GM20431 (cell line): Measurements from ENCODE around the gene PTF1A.

Experiments
- in situ Hi-C: fragments of 300-500 bp; cut with MseI, MboI; formaldehyde crosslinking; loops from one replicate; pipeline ENCODE4 v1.15.0; 2020; ENCODE audit warnings: low sequenced_read_pairs; ENCODE audit not compliant: unreplicated experiment

The PTF1A gene, protein sequence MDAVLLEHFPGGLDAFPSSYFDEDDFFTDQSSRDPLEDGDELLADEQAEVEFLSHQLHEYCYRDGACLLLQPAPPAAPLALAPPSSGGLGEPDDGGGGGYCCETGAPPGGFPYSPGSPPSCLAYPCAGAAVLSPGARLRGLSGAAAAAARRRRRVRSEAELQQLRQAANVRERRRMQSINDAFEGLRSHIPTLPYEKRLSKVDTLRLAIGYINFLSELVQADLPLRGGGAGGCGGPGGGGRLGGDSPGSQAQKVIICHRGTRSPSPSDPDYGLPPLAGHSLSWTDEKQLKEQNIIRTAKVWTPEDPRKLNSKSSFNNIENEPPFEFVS

DNA sequence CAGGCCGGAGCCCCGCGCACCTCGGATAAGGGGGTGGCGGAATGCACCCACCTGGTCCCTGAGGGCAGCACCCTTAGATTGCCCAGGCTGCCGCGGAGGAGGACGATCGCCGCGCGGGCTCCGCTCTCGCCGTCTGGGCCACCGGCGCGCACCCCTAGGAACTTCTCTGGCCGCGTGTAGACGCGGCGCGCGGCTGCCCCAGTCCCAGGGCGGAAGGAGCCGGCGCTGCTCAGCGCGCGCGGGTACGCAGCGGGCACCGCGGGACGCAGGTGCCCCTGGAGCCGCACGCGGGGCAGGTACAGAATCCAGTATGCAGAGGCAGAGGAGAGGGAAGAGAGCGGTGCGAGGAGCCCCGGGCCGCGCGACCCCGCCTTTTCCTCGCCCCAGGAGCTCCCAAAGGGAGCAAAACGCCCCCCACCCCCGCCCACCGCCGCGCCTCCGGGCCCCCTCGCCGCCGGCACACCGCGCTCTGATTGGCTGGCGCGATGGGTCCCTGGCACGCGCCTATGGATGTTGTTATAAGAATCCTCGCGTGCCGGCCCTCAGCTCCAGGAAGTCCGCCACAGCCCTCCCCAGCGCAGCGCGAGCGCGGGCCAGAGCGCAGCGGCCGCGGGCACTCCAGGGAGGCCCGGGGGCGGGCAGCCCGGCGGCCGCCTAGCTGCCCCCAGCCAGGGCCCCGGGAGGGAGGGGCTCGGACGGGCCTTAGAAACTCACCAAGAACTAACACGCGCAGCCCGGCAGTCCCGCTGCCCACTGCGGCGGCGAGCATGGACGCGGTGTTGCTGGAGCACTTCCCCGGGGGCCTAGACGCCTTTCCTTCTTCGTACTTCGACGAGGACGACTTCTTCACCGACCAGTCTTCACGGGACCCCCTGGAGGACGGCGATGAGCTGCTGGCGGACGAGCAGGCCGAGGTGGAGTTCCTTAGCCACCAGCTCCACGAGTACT, at the start of gene PTF1A:
Gene PTF1A, plus strand, starts transcription at position 549 of the 948 bp plus-strand sequence. Its CDS starts 219 bp downstream, at position 768.
- in situ Hi-C loops = no loop called here

DNA sequence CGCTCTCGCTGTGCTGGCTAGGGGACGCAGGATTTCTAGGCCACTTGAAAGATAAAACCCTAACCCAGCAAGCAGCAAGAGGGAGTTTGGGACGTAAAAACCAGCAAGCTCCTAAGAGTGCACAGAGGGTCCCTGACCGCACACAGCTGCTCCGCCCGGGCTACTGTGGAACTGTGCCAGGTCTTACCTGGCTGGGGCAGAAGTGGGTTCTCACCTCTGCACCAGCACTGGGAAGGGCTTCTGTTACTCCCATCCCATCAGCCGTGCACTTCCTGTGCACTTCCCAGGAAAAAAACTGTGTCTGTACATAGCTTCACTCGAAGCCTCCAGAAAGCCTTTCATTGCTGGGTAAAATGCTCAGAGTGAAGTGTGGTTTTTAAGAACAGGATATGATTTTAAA, 45.9 kb upstream of the PTF1A start:
- in situ Hi-C loops = no loop called here

DNA sequence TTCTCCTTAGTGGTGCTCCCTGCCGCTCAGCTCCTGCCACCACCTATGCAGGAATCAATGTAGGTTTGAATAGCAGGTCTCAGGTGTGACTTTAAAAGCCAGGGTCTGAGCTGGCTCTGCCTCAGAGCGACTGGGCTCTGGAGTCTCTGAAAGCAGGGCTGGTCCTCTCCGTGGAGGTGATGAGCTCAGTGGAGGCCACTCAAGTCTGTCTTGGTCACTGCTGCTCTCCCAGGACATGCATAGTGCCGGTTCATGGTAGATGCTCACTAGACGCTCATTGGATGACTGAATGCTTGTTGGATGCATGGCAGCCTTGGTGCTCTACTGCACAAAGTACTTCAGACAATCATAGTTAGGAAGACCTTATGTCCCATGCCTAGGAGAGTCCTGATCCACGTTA, 45.1 kb upstream of the PTF1A start:
- in situ Hi-C loops = no loop called here

DNA sequence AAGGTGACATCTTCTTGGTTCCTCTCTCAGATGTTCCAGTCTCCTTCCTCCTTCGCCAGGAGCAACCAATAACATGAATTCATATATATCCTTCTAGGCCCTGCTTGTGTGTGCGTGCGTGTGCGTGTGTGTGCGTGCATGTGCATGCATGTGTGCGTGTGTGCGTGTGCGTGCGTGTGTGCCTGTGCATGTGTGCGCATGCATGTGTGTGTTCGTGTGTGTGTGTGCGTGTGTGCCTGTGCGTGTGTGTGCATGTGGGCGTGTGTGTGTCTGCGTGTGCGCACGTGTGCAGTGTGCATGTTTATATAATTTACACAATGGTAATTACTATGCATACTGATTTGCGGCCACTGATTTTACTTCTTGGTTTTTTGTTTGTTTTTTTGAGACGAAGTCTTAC, 43.9 kb upstream of the PTF1A start:
- in situ Hi-C loops = no loop called here

DNA sequence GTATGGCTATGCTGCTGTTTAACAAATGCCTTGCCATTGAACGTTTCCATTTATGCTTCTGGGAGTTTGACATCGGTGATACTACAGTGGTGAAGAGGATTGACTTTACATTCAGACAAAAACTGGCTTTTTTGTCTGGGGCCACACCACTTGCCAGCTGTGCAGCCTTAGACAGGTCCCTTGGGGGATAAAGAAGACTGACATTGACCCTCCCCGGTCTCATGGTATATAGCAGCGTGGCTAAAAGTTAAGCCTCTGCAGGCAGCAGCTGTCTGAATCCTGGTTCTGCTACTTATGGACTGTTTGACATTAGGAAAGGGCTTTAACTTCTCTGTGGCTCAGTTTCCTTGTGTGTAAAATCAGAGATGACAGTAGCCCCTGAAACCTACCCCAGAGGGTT, 42.0 kb upstream of the PTF1A start:
- in situ Hi-C loops = loop anchor here (25.0 kb wide), 1 partner anchor 137 kb away; no protein-coding TSS in a partner anchor

DNA sequence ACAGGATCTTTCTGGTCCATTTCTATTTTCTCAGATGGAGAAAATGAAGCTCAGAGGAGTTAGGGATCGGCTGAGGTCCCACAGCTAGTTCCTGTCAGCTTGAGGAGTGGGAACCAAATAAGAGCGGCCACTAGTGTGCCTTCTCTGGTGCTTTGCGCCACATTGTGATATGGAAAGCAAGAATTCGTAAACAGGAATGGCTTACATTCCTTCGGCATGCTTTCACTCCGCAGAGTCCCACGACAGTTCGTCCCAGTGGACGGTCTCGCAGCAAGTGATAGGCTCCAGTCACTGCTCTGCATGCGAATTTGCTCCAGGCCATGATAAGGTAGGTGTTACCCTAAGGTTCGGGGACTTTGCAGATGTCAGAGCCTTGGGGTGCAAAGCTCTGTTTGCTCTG, 41.5 kb upstream of the PTF1A start:
- in situ Hi-C loops = loop anchor here (25.0 kb wide), 1 partner anchor 137 kb away; no protein-coding TSS in a partner anchor

DNA sequence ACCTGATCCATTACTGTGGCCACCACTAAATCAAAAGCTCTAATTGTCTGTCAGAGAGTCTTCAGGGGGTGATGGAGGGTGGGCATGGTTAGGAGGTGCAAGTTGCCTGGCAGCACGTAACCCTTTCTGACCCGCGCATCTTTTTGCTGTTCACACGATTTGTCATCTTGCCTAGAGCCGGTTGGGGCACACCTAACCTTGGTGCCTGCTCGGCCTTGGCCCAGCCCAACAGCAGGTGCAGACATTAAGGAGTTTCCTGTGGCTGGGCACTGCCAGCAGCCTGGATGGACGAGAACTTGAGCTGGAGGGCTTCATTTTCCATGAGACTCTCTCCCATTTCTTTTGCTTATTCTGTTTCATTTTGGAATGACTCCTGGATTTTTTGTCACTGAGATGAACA, 41.0 kb upstream of the PTF1A start:
- in situ Hi-C loops = loop anchor here (25.0 kb wide), 1 partner anchor 136 kb away; no protein-coding TSS in a partner anchor

DNA sequence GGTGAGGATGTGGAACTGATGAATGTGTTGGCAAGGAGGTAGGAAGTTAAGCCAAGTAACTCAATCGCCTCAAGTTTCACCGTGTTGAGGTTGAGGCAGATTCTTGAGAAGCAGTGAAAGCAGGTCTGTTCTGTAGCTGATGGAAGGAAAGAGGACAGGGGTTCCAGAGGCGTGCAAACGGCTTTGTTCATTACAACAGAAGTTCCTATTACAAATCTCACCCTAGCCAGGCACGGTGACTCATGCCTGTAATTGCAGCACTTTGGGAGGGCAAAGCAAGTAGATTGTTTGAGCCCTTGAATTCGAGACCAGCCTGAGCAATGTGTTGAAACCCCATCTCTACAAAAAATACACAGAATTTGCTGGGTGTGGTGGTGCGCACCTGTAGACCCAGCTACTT, 36.9 kb upstream of the PTF1A start:
- in situ Hi-C loops = loop anchor here (25.0 kb wide), 1 partner anchor 132 kb away; no protein-coding TSS in a partner anchor

DNA sequence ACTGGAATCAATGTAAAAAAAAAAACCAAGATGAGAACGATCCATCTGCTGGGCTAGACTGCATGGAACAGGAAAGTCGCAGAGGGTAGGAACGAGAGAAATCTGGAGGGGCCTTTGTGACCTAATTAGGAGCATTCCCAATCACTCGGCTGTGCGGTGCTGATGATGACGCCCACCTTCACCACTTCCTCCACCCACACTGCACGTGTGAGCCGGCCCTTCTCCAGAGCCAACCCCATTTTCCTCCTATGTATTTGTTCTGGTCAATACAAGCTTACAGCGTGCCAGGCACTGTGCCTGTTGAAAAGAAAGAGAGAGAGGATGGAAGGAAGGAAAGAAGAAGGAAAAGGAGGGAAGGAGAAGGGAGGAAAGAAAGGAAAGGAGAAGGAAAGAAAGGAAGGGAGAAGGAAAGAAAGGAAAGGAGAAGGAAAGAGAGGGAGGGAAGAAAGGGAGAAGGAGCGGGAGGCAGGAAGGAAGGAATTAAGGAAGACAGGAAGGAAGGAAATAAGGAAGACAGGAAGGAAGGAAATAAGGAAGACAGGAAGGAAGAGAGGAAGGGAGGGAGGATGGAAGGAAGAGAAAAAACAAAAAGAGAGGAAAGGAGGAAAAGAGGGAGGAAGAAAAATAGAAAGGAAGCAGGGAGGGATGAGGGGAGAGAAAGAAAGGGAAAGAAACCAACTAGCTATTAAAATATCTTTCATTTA, 35.5 kb upstream of the PTF1A start:
- in situ Hi-C loops = loop anchor here (25.0 kb wide), 1 partner anchor 131 kb away; no protein-coding TSS in a partner anchor

DNA sequence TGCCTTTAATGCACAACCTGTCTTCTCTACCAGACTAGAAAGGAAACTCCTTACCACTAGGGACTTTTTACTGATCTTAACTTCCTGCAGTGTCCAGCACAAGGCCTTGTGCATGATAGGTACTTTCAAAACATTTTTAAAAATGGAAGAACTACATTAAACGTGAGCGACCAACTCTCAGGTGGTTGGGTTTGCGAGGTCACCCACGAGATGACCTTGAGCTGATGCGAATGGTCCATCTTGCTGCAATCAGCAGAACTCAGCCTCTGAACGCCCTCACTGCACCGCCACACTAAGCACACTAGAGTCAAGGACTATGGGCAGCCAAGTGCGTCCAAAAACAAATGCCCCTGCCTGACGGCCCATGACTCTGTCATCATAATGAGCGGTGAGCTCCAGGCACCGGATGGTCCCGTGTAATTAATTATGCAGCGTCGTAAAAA, 34.9 kb upstream of the PTF1A start:
- in situ Hi-C loops = loop anchor here (25.0 kb wide), 1 partner anchor 130 kb away; no protein-coding TSS in a partner anchor

DNA sequence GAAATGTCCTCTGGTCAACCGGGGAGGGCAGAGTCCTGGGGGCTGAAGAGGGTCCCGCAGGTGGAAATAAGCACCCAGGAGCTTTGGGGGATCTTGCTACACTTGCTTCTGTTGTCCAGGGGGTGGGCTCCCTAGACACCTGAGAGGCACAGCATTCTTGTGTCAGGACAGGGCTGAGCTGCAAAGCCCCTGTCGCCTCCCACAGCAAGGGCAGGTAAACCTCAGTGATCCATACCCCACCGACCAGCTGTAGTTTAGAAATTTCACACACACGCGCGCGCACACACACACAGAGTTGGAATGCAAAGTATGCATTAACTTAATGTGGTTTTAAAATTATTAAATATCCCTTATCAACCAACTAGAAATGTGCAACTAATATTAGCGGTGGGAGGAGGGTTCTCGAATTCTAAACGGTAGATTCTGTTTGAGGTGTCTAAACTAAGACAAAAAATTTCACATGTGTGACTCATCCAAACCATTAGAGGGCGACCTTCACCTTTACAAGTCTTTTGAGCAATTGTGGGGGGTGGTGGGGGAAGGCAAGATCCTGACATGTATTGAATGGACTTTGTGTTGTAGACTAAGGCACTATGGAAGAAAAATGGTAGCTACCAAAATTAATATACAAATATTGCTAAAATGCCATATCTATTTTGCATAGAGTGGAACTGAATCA, 34.3 kb upstream of the PTF1A start:
- in situ Hi-C loops = loop anchor here (25.0 kb wide), 1 partner anchor 129 kb away; no protein-coding TSS in a partner anchor

DNA sequence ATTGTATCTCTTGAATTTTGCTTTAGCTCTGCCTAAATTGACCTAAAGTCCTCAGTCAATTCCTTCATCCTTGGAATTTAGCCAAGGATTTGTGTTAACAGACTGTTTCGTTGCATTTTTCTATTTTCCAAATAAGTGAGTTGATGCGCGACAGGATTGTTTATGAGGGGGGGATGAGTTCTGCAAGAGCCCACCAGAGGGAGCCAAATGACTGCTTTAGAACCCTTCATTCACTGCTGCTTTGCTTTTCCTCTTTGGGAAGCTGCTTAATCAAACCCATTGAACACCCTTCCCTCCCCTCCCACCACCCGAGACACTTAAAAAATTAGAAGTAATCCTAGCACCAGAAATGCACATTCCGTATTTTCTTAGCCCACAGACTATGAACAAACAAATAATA, 33.7 kb upstream of the PTF1A start:
- in situ Hi-C loops = loop anchor here (25.0 kb wide), 1 partner anchor 129 kb away; no protein-coding TSS in a partner anchor

DNA sequence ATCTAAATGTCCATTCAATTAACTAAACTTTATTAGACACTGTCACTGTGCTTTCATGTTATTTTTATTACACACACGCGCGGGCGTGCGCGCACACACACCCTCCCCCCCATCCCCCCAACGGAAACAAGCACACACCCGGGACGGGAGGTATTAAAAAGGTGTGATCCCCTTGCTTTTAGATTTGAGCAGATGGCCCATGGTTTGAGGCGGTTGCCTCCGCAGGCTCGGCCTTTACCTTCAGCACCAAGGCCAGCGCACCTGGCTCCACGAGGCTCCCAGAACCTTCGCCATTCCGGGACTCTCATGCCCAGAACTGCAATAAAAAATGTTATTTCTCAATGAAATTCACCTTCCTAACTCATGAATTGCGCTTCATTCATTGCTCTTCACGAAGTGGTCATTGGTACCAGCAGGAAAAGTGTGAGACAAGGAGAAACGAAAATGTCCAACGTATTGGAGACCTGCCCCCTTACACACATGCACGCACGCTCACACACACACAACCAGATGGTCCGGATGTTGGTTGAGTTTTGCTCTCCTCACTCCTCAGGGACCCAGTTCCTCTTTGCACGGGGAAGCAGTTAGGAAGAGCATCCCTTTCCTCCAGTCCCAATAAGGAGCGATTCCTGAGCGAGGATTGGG, 20.8 kb upstream of the PTF1A start:
- in situ Hi-C loops = loop anchor here (25.0 kb wide), 1 partner anchor 116 kb away; no protein-coding TSS in a partner anchor

DNA sequence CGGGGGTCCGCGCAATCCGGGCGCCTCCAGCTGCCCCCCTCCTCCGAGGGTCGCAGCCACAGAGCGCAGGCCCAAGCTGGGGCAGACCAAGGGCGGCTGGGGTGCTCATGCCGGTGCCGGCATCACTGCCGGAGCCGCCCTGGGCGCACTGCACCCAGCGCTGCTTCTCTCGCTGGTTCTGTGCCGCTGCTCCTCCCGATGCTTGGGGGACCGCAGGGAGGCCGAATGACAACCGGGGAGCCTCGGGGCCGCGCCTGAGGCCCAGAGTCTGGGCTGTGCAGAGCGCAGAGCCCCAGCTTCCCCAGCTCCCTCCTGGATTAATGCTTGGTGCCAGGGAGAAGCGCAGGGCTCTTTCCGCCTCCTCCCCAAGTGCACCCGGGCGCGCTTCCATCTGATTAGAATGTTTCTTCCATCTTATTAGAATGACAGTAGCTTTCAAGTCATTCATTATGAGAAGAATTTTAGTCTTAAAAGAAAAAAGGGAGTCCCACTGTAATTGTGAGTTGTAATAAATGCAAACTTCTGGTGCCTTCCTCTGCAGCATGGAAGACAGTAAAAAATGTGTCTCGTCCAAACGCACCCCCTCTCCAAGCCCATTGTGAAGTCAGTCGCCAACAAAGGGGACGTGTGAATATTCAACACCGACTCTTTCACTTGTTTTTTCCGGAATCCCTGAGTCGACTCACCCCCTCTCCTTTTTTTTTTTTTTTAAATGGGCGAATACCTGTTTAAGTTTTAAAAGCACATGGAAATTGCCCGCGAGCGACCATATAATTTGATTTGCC, 19.5 kb upstream of the PTF1A start:
- in situ Hi-C loops = loop anchor here (25.0 kb wide), 1 partner anchor 115 kb away; no protein-coding TSS in a partner anchor

DNA sequence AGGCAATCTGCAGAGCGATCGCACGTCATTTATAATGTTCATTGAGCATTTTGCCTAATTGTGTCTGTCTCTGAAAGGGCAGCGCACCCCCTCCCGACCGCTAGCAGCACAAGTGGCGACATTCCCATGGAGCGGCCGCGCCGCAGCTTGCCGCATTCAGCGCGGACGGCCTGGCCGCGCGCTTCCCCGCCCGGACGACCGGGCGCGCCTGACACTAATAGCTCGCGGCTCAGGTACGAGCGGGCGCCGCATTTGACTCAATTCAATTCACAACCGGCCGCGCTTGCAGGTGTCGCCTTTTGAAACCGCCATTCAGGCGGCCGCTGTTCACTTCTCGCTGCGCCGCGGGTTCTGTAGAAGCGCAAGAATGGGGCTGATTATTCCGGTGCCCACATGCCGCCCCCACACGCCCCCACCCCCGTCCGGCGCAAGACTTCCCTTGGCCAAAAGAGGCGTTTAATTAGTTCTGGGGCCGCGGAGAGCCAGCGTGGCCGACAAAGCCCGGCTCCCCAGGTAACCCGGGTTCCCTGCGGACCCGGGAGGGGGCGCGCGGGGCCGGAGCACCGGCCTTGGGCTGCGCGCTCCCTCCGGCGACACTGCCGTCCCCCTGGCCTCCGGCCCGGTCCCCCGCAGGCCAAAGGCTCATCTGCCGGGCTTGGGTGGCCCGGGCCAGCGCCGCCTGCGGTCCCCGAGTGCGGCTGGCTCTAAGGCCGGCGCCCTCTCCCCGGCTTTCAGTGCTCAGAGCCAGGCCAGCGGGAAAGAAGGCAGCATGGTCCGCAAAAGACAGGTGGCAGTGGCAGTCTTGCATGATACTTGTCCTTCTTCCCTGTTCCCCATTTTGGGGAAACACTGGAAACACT, 18.7 kb upstream of the PTF1A start:
- in situ Hi-C loops = loop anchor here (25.0 kb wide), 1 partner anchor 114 kb away; no protein-coding TSS in a partner anchor

DNA sequence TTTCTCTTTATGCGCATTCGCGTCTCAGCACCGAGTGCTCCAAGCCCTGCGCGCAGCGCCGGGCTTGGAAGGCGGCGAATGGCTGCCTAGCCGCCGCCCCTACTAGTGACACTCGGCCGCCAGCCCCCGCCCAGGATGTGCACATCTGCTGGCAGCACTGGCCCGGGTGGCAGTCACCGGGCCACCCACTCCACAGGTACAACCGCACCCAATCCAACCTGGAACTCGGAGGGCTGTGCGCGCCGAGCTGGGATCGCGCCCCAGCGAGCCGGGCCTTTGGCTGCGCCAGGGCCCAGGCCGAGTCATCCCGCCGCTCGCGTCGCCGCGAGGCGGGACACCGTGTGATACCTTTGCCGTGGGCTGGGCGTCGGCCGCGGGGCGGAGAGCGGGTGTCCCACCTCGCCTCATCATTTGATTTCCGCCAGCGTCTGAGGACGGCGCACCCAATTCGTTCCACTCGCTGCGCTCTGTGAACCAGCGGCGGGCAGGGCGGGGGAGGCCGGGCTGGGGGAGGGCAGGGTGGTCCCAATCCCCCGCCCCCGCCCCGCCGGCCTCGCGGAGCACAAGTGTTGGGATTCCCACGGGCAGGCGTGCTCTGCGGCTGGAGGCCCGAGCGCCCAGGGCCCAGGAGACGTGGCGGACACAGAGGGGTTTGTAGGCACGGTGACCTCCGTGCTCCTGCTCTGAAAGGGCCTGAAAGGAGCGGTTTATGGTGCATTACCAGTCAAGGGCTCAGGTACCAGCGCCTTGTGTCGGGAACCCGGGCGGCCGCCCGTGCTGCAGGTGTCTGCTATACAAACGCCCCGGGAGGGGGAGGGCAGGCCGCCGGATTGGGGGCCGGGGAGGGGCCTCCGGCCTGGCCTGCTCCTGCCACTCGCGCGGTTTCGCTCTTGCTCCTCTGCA, 17.8 kb upstream of the PTF1A start:
- in situ Hi-C loops = loop anchor here (25.0 kb wide), 1 partner anchor 113 kb away; no protein-coding TSS in a partner anchor
